Cerebellar cortex (tissue), 1 donor: ENCODE data around the gene SPRED2.

Experiments used
- DNase-seq: peaks from one replicate; pipeline ENCODE4 v3.0.0-alpha.2; 2015; ENCODE audit warnings: low spot score

The SPRED2 gene, protein sequence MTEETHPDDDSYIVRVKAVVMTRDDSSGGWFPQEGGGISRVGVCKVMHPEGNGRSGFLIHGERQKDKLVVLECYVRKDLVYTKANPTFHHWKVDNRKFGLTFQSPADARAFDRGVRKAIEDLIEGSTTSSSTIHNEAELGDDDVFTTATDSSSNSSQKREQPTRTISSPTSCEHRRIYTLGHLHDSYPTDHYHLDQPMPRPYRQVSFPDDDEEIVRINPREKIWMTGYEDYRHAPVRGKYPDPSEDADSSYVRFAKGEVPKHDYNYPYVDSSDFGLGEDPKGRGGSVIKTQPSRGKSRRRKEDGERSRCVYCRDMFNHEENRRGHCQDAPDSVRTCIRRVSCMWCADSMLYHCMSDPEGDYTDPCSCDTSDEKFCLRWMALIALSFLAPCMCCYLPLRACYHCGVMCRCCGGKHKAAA

DNA sequence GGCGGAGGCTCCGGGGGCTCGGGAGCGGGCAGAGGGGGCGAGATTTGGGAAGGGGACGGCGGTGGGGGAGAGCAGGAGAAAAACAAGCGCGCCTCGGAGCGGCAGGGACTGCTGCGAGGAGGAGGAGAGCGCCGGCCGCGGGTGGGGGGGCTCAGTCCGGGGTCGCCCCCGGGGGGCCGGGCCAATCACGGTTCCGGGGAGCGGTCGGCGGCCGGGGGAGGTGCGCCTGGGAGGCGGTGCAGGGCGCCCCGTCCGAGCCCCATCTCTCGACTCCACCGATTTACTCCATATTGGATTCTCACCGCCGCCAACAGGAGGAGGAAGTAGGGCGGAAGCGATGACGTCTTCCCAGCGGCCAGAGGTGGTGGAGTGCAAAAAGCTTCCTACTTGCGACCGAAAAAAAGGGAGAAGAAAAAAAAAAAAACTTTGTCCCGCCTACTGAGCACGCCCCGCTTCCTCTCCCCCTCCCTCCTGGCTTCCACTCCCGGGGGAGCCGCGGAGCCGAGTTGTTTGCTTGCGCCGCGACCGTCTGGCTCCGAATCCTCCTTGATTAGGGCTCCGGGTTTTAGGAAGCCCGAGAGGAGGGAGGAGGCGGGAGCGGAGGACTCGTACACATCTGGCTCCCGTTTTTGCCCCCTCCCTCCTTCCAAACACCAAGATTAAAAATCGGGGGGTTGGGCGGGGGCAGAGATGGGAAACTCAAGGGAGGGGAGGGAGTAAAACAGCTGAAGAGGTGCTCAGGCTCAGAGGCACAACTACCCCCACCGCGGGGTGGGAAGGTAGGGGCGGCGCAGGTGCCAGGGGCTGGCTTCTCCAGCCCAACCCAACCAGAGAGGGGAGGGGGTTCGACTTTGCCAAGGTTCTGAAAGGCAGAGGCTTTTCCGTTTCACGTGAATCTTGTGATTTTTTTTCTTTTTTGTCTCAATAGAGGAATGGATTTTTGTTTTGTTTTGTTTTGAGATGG, at the start of gene SPRED2:
SPRED2 (minus strand) TSS at position 373 of the 964 bp plus-strand sequence. CDS start 612 bp downstream, outside the sequence.
- peak; percentile 91 for DNase-seq

DNA sequence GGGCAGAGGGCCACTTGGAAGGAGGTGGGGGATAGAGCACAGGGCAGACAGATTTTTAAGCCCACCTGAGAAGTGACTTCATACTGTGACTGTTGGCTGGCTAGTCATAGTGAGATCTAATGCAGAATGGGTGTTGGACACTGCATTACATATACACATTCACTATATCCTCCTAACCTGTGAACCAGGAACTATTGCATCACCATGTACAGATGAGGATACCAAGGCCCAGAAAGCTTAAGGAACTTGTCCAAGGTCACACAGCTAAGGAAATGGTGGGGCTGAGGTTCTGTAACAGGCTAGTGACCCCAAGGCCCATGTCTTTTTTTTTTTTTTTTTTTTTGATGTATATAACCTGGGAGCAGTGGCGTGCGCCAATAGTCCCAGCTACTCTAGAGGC, 49.6 kb upstream of the SPRED2 start:
- no peak for DNase-seq

DNA sequence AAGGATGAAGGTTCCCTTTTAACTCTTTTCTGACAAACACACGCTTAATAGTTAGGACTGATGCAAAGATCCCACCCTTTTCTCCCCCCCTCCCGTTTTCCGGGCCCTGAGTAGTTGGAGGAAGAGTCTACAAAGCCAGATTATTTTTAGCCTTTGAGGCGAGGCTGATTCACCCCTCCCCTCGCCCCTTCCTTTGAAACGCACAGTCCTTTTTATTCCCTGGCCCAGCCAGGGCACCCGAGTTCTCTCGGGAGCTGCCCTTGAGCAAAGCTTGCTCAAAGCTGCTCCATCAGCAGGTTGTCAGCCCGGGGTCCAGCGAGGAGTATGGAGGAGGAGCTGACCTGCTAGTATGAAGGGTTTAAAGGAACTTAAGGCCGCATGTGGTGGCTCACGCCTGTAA, 47.1 kb upstream of the SPRED2 start:
- no peak for DNase-seq

DNA sequence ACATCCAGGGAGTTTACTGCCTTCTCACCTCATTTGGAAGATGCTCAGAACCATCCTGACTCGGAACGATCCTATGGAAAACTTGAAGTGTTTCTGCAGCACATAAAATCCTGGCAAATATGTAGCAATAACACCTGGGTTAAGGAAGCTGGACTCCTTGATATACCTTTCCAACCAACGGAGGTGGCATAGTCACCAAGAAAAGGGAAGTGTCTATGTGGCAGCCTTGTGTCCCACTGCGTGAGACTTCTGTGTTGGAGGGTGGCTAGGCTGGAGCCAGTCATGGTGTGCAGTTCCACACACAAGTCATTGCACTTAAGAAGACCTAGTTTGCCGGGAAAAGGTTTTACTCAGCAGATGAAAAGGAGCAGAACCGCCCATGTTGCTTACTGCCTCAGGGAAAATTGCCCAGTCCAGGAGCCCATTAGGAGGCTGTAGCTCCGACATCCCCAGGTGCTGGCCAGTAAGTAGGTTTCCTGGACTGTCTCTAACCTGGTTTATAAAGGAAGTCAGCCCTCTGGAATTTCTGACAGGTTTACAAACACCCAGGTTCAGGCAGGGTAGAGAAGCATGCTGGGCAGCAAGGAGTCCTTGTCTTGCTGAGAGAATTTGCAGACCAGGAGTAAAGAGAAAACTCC, 46.2 kb upstream of the SPRED2 start:
- no peak for DNase-seq

DNA sequence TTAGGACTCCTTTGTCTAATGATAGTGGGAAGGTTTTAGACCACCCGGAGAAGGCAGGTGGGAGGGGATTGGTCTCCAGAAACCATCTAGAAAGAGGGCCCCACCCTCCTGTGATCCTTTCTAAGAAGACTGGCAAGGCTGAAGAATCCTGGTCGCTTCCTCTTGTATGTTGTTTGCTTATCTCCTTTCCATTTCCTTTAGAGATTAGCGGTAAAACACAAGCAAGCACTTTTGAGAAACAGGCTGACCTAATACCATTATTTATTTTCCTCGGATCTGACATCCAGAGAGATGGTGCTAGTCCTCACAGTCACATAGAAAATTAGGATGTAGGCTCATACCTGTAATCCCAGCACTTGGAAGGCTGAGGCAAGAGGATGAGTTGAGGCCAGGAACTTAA, 45.2 kb upstream of the SPRED2 start:
- DNase-seq: no peak

DNA sequence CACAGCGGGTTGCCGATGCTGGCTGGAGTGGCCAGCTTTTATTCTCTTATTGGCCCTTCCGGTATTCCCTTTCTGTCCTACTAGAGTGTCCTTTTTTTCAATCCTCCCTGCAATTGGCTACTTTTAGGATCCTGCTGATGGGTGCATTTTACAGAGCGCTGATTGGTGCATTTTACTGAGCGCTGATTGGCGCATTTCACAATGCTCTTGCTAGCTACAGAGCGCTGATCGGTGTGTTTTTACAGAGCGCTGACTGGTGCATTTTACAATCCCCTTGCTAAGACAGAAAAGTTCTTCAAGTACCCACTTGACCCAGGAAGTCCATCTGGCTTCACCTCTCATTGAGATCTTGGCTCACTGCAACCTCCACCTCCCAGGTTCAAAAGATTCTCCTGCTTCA, 44.4 kb upstream of the SPRED2 start:
- no peak for DNase-seq

DNA sequence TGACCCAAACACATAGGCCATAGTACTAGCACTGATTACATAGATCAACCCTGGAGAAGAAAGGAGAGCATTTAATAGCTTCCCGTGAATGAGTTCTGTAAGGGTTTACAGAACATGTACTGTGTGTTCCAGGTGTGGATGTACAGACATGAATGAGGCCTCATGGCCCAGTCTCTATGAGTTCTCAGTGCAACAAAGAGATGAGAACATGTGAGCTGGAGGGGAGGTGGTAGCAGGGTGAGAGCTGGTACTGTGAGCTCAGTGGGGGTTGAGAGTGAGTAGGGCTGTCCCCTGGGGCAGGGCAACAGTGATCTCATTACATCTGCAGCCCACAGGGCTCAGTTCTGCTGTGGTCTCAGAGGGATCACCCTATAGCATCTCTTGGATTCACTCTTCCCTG, 42.6 kb upstream of the SPRED2 start:
- no peak for DNase-seq

DNA sequence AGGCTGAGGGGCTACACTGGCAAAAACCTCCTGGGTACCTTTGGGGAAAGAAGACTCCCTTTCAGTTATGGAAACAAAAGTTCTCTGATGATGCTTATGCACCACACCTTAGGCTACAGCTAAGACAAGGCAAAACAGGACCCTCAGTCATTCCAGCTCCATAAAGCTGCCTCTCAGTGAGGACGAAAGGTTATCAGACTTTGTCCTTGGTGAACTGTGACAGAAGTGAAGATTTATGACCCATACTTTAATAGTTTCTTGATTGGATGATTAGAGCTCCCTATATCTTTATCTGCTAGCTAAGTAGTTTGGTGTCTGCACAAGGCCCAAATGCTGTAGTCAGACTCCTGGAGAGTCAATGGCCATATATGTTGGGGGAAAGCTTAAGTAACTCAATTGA, 40.6 kb upstream of the SPRED2 start:
- no peak for DNase-seq

DNA sequence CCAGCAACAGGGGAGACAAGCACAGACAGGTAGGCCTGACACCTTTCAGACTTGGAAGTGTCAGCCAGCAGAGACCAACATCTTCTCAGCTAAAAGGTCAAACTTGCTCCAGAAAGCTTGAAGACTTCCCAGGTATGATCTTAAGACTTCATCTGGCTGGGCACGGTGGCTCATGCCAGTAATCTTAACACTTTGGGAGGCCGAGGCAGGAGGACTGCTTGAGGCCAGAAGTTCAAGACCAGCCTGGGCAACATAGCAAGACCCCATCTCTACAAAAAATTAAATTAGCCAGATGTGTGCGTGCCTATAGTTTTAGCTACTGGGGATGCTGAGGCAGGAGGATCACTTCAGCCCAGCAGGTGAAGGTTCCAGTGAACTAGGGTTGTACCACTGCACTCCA, 39.0 kb upstream of the SPRED2 start:
- DNase-seq: no peak

DNA sequence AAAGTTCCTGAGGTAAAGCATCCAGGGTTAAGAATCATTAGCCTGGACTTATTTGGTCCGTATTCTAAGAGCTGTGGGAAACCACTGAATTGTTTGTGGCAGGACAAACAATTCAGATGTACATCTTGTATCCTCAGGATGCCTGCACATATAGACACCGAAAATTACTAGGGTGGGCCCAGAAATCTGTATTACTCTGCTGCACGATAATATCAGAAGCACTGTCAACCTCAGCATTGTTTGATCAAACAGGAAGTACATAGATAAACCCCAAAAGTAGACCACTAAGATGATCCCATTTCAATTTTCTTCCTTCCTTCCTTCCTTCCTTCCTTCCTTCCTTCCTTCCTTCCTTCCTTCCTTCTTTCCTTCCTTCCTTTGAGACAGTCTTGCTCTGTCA, 34.2 kb upstream of the SPRED2 start:
- no peak for DNase-seq

DNA sequence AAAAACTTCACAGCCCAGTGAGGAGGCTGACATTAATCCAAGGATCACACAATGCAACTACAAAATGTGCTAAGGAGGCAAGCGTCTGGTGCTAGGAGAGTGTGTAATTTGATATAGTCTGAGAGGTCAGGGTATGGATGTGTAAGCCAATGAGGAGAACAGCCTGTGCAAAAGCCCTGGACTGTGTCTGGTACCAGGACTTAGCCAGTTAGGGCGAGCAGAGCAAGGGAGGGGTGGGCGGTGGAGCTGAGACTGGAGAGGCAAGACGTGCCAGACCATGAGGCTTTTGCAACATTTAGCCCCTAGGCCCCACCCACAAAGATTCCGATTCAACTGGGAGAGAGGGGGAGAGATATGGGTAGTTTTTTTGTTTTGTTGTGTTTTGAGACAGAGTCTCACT, 33.5 kb upstream of the SPRED2 start:
- no peak for DNase-seq

DNA sequence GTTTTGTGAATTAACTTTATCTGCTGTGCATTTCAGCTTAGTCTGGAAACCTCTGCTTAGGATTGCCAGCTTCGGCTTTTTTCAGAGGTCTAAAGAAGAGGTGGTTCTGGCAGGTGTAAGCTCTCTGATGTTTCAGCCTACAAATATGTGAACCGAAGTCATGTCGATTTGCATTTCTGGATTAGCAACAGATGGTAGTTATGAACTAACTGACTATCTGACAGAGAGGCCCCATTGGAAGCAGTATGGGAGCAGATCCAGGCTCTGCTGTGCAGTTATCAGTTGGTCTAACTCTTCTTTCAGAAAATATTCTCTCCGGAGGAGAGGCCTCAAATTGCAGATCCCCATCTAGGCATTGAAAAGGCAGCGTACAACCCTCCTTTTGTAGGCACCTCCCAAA, 32.7 kb upstream of the SPRED2 start:
- DNase-seq: no peak

DNA sequence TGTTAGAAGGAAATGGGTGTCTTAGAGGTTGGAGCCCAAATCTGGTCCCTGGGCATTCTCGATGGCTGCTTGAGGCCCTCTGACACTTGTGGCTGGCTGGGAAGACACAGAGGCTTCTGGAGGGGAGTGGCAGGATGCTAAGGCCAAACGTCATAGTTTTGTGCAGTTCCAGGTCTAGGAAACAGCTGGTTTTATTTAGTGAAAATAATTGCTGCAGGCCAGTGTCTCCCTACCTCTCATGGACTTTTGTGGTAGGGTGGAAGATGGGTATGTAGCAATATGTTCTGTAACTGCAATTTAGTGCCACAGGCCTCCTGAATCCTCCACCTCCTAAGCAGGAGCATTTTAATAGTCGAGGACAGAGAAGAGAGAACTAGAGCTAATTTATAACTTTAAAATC, 32.2 kb upstream of the SPRED2 start:
- no peak for DNase-seq

DNA sequence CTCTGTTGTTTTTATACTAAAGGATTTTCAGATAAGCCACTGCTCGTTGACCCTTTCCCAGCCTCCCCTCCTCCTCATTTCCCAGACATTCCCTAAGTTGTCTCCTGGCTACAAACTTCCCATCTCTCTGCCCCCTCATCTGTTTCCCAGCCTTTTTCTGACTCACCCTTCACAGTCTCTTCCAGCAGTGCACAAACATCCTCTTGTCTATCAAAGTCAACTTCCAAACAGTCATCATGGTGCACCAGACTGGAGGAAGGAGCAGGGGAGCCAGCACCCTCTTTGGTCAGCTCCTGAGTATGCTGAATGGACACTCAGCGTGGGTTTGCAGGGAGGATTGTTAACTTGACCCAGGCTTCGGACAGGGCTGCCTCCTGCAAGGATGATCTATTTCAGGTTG, 26.6 kb upstream of the SPRED2 start:
- no peak for DNase-seq

DNA sequence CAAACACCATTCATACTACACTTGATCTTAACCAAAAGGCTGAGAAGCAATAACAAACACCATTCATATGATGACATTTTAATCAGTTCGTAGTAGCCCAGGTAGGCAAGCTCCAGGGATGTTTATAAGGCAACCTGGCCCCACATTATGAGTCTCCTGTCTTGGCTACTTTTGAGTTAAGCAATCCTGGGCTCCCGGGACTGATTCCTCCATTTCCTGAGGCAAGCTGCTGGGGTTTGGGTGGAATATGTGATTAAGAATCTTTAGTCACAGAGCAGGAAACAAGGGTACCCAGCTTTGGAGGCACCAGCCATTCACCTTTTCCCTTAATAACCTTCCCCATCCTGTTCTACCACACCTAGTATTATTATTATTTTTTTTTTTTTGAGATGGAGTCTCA, 24.5 kb upstream of the SPRED2 start:
- DNase-seq: no peak

DNA sequence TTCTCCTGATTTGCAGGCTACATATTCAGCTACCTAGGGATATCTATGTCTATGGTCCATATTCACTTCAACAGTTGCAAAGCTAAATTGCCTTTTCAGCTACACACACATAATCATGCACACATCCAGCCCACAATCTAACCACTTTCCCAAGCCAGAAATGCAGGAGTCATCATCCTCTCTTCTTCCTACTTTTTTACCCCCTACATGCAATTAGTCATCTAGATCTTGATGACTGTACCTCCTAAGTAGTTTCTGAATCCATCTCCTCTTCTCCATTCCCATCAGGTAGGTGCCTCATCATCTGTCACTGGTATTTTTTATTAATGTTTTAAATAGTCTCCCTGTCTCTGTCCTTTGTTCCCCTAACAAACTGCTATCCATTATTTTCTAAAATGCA, 23.7 kb upstream of the SPRED2 start:
- DNase-seq: no peak

DNA sequence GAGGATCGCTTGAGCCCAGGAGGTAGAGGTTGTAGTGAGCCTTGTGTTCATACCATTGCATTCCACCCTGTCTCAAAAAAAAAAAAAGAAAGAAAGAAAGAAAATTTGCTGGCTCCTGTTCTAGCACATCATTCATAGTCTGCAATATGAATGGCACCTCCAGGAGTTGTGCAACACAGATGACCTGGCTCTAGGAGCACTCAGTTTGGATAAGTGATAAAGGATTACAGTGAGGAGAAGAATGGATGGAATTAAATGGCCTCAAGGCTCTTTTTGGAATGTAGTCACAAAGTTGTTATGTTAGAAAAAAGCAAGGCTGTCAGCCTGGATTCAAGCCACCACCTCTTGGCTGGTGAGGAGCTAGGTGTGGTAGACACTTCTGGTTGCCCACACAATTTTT, 21.5 kb upstream of the SPRED2 start:
- DNase-seq: no peak

DNA sequence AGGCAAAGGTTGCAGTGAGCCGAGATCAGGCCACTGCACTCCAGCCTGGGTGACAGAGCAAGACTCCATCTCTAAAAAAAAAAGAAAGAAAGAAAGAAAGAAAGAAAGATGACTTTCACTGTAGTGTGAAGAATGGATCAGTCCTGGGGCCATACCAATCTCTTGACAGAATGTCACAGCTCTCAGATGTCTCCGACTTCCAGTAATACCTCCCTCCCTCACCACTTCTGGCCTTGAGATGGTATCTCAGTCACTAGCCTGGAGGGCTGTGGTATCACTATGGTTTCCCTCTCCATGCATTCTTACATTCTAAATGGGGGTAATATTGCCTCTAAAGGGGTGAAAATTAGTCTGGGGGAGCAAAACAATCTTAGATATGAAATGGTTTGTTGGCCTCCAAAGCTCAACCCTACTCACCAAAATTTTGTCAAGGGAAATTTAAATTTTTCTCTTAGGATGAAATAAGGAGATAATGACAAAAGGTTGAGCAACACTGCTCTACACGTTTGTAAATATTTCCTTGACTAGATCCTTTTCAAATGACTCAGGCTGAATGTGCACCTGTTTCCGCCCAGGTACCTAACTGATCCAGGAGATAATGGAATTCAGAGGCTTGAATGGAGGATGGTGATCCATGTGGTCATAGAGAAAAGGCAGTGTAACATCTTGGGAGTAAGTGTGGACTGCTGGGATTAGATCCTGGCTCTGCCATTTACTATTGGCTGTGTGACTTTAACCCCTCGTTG, 19.9 kb upstream of the SPRED2 start:
- no peak for DNase-seq

DNA sequence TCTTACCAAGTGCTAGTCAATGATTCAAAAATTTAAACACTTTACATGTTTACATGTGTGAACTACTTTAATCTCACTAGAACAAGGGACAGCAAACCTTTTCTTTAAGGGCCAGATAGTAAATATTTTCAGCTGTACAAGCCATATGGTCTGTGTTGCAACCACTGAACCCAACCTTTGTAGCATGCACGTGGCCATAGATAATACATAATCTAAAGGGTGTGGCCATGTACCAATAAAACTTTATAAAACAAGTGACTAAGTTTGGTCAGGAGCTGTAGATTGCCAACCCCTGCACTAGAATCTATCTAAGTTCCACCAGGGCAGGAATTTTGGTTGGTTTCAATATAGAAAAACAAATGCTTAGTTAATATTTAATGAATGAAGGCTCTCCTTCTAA, 18.4 kb upstream of the SPRED2 start:
- DNase-seq: no peak

DNA sequence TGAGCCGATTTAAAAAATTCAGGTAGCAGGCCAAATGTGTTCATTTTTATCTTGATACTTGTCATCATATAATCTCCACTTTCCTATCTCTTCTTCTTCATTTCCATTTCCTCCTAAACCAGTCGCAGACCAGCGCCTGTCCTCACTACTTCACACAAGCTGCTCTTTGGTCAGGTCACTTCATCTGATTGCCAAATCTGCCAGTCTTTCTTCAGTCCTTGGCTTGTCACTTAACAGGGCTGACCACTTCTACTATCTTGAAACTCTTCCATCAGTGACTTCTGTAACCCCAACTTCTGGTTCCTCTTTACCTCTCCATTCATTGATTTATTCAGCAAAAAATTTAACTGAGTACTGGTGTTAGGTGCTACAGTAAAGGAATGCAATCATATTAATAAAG, 18.0 kb upstream of the SPRED2 start:
- DNase-seq: no peak

DNA sequence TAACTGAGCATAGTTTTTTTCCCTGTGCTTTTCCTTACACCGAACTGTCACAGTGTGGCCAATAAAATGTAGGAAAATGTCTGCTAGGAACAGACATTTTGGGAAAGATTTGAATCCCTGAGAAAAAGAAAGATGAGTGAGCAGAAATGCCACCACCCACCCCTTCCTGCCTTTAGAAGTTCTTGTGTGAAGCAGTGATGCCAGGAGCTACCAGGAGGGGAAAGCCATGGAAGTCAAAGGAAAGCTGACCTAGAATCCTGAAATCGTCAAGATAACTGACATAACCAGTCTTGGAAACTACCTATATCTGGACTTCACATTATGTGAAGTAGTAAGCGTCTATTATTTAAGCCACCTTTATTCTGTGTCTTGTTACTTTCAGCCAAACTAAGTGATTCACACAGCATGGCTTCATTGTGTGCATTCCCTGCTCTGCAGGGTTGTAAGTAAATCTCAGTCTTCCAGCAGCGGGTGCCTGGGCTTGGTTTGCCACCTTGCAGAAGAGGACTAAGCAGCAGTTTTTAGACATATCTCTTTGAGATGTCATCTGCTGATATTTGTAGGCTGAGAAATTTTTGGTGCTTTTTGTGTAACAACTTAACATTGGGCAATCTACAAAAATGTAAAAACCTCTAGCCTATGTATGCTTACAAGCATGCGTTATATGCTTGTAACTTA, 11.2 kb upstream of the SPRED2 start:
- DNase-seq: no peak
